GM21447 (cell line): ENCODE data around the gene PRR29.

Experiments used
- ATAC-seq: cut with Tn5 transposase; IDR thresholded peaks from one replicate; pipeline ENCODE4 v1.9.1; 2021; ENCODE audit not compliant: unreplicated experiment

PRR29 gene

DNA sequence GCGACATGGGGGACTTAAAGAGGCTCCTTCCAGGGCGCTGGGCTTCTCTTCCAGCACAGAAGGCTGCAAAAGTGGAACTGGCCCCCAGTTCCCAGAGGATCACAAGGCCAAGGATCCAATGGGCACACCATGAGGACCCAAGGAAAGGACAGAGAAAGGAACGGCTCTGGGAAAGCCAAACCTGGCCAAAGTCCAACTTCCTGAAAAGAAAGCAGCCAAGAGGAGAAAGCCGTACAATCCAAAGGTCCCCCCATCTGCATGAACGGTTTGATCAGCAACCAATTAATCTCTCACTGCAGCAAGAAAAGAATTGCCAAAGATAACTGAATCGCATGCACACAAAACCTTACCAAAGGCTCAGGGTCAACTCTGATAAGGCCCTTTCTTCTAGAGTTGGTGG, 42.1 kb downstream of the PRR29 start:
- ATAC-seq: no peak

GRCh38 chr17:64041912-64042311, 43.8 kb downstream of the PRR29 start:
- ATAC-seq: no peak

GRCh38 chr17:64042700-64043485, 44.7 kb downstream of the PRR29 start:
- ATAC-seq: no peak

DNA sequence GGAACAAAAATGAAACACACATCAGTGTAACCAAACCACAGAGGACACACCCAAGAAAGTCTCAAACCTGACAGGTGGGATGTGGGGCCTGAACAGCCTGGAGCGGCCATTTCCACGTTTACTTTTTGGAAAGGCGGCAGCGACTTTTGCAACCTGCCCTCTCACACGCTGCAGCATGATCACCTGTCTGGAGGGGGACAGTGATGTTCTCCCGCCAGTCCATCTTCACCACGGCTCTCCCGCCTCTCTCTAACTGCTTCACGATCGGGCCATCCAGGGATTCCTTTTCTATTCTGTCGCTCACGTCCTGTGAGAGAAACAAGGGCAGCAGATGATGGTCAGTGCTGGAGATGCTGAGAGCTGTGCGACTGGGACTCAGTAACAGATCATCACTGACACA, 47.0 kb downstream of the PRR29 start:
- ATAC-seq: no peak

DNA sequence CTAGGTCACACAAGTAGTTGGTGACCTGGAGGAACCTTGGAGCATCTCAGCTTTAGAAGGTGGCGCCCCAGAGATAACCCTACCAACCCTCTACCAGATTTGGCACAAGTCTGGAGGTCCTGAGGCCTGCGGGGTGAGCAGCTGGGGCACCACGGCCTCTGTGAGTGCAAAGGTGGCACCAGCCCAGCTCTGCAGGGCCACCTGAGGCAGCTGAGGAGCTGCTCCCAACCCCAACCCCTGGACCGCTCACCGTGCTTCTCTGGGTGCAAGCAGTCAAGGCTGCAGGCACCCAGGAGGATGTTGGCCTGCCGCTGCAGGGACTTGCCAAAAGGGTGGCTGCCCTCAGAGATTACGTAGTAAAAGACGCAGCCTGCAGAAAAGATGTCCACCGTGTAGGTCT, 50.7 kb downstream of the PRR29 start:
- no peak for ATAC-seq

DNA sequence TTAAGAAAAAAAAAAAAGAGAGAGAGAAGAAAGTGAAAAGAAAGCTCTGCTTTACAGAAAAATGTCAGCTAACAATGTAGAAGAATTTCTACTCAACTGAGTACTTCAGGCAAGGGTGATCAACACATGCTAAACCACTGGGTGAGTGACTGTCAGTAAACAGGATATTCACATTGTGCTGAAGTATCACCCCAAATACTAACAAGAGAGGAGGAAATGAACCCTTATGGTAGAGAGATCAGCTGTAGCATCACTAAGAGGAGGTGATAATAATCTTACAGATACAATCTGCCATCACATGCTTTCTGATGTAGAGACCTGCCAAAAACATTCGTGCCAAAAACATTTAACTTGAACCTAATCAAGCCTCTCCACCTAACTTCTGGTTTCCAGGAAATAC, 53.0 kb downstream of the PRR29 start:
- ATAC-seq: no peak

- ATAC-seq: no peak
Observed at GRCh38 chr17:64053101-64053500, 55.0 kb downstream of the PRR29 start.
